ENCODE measurements around the gene COMMD7.

The COMMD7 gene

DNA sequence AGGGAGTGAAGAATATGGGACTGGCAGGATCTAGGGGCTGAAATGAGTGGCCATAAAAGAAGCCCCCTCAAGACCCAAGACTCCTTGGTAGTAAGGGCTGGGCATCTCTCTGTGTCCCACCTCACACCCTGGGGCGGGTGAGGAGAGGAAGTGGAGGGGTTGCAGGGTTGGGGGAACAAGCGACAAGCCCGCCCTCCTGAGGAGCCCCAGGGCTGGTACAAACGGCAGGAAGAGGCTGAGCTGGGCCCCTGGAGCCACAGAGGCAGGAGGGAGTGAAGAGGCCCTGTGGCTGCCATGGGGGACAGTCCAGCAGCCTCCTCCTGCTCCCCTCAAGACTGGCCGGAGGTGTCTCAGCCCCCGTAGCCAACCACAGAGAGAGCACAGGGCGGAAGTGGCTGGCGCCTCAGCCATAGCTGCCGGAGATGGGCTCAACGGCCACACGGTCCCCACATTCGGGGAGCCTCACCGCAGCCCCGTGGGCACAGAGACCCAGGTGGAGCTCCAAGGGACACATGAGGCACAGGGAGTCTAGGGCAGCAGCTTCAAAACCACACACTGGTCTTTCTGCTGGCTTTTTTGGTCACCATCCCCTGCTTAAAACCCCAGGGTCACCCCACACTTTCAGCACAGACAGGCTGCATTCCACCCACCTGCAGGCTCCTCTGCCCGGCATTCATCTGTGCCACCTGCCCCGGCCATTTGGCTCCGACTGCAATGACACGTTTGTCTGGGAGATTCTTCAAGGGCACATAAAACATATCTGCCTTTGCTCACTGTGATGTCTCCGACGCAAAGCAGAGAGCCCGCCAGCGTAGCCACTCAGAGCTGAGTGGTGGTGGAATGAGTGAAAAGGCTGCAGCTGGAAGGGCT, 70.0 kb downstream of the COMMD7 start:
- no peak for DNase-seq

DNA sequence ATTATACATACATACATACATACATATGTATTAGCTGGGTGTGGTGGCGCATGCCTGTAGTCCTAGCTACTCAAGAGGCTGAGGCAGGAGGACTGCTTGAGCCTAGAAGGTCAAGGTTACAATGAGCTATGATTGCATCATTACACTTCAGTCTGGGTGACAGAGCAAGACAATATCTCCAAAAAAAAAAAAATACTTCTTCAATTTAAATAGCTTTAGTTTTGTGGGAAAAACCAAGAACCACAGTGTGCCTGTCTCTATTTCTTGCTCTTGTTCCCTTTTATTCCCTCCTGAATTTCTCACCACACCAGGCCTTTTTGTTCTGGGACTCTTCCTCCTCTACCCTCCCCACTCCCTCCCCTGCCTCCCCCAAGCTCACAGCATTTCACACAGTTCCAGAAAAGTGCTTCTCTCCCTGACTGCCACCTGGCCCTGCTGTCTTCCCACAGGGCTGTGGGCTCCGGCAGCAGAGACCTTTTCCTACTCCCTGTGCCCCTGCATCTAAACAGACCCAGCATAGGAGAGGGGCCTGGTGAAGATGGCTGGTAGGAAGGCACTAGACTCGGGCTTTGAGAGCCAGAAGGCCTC, 70.8 kb downstream of the COMMD7 start:
- no peak for DNase-seq

DNA sequence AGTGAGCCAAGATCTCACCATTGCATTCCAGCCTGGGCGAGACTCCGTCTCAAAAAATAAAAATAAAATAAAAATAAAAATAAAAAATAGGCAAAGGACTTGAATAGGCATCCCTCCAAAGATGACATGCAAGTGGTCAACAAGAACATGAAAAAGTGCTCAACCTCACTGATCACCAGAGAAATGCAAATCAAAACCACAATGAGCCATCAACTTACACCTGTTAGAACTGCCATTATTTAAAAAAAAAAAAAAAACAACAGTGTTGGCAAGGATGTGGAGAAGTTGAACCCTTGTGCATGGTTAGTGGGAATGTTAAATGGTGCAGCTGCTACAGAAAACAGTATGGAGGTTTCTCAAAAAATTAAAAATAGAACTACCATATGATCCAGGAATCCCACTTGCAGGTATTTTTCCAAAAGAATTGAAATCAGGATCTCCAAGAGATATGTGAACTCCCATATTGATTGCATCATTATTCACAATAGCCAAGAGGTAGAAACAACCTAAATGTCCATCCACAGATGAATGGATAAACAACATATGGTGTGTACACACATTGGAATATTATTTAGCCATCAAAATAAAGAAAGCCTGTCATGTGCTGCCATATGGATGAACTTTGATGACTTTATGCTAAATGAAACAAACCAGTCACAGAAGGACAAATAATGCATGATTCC, 72.4 kb downstream of the COMMD7 start:
- no peak for DNase-seq

DNA sequence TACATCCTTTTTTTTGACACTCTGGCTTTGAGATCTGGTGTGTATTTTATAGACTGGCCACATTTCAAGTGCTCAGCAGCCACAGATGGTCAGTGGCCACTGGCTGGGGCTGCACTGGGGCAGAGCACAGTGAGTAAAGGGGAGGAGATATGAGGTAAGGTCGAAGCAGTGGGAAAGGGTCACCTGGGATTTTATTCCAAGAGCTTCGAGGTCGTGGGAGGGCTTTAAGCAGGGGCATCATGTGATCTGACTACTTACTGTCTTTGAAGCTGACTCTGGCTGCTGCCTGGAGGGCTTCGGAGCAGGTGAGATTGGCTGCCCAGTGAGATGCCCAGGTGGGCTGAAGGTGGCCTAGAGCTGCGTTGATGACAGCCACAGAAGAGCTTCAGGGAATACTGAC, 76.2 kb downstream of the COMMD7 start:
- no peak for DNase-seq

DNA sequence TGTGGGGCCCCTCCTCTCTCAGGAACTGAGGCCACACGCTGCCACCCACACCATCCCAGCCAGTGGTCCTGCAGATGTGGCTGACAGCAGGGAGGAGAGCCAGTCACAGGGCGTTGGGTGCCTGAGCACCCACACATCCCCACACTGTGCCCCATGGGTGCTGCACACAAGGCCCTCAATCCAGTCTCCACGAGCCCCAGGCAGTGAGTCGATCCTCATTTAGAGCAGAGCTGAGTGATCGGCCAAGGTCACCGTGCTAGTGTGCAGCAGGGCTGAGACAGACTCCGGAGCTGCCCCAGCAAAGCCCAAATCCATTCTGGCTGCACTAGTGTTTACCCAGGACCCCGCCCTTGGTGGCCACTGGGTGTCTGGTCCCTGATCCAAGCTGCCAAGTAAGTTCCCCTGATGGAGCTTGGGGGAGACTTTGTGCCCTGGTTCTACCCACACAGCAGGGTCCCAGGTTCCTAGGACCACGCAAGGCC, 78.5 kb downstream of the COMMD7 start:
- DNase-seq, result no peak

DNA sequence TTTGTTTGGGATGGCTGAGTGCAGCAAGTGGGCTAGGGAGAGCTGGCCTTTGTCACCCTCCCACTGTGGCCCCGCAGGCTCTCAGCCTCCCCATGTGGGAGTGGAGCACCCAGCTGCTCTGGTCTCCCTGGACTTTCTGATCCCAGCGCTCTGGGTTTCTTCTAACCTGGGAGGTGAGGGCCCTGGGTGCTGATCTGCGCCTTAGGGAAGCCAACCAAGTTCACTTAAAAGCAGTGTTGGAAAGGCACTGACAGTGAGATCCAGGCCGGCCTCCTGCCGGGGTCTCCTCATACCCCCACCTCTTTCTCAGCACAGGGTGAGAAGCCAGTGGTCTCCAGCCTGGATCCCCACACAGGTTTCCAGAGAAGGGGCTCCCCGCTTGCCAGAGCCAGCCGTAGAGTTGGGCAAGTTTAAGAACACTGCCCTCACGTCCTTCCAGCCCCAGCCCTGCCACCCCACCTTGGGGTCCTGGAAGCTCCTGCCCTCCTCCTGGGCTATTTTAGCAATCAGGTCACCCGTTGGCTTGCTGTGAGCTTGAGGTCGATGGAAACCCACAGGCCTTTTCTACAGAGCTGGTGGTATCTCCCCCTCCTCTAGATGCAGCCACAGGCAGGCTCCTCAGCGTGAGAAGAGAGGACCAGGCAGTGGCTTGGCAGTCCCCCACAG, 79.1 kb downstream of the COMMD7 start:
- no peak for DNase-seq

DNA sequence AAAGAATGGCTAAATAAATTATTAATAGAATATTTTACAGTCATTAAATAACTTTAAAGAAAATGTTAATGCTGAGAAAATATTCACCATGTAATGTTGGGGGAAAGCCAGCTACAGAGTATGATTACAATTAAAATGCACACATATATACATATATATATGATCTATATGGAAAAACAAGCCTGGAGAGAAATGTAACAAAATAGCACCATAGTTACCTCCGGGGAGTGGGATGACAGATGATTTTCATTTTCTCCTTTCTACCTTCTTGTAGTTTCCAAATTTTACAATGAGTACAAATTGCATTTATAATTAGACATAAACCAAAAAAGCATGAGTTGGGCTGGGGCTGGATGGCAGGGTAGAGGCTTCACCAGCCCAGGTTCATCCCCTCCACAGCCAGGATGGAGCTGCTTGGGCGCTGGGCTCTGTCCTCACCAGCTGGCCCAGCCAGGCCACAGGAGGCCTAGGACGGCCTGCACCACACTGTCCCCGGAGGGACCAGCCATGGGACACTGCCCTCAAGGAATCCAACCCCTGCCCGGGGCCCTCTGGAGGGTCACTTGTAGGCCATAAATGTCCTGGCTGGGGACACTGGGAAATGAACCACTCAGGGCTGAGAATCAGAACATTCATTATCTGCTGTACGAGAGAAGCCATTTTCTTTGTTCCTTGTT, 79.8 kb downstream of the COMMD7 start:
- DNase-seq, result no peak

DNA sequence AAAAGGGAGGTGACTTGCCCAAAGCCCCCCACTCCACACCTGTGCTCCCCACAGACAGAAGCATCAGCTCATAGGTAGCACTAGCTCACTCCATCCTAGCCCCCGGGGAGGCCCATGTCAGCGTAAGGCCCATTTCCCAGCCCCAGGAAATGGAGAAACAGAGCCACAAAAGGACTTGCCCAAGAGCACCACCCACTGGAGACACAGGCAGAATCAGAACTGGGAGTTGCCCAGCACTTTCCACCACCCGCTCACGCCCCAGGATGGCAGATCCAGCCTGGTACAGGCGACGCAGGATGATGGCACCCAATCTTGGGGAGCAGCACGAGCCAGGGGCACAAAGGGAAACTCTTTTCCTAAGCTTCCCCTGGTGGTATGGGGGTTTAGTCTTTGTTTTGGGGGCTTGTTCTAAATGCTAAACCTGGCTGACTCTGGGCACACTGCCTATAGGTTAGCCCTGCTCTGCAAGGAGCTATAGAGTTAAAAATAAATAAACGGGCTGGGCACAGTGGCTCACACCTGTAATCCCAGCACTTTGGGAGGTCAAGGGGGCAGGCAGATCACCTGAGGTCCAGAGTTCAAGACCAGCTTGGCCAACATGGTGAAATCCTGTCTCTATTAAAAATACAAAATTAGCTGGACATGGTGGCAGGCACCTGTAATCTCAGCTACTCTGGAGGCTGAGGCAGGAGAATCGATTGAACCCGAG, 81.3 kb downstream of the COMMD7 start:
- no peak for DNase-seq

DNA sequence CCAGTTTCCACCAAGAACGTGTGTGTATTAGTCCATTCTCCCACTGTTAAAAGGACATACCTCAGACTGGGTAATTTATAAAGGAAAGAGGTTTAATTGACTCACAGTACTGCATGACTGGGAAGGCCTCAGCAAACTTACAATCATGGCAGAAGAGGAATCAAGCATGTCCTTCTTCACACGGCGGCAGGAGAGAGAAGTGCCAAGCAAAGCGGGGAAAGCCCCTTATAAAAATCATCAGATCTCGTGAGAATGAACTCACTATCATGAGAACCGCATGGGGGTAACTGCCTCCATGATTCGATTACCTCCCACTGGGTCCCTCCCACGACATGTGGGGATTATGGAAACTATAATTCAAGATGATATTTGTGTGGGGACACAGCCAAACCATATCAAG, 82.6 kb downstream of the COMMD7 start:
- no peak for DNase-seq

DNA sequence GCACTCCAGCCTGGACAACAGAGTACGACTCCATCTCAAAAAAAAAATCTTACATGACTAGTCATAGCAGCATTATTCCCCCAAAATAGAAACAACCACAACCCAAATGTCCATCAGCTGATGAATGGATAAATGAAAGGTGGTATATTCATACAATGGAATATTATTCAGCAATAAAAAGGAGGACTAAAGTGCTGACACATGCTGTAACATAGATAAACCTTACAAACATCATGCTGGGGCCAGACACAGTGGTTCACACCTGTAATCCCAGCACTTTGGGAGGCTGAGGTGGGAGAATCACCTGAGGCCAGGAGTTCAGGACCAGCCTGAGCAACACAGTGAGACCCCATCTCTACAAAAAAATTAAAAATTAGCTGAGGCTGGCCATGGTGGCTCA, 86.4 kb downstream of the COMMD7 start:
- no peak for DNase-seq

DNA sequence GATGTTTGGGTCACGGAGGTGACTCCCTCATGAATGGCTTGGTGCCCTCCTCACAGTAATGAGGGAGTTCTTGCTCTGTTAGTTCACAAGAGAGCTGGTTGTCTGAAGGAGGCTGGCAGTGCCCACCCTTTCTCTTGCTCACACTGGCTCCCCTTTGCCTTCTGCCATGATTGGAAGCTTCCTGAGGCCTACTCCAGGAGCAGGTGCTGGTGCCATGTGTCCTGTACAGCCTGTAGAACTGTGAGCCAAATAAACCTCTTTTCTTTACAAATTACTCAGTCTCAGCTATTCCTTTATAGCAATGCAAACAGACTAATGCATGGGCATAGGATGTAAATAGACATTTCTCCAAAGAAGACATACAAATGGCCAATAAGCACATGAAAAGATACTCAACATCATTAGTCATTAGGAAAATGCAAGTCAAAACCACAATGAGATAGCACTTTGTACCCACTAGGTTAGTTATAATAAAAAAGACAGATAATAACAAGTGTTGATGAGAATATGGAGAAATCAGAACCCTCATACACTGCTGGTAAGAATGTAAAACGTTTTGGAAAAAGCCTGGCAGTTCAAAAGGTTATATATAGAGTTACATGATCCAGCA, 87.3 kb downstream of the COMMD7 start:
- no peak for DNase-seq

DNA sequence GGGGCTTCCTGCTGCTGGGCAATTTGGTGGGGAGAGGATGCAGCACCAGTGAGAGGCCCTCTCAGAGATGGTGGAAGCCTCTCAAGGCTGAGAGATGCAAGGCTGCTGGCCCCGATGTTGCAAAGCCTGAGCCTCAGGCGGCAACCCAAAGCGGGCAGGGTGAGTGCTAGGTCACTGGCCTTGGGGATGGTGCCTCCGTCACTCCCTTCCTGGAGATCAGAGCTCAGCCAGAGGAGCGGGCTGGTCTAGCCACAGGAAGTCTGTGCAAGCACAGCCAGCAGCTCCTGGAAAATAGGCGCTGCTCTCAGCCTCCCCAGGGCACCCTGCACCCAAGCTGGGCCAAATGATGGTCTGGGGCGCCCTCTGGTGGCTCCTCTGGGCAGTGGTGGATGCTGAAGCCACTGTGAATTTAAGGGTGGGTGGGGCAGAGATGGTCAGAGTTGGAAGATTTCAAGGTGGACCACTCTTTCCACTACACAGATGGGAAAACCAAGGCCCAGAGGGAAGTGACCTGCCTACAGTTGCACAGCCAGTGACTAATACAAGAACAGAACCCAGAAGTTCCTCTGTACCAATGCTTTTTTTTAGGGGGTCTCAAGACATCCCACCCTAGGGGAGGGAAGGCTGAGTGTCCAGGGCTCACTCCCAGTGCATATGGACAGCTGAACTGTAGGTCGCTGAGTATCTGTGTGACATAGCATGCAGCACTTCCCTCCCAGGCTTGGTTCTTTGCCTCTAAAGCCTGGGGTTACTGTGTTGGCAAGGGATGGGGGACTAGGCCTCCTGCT, 90.3 kb downstream of the COMMD7 start:
- peak; percentile 82 for DNase-seq

Measured in NCI-H1436 (cell line).